GM23338 (cell line): Measurements from ENCODE around the gene PRDX6. TPM values are rescaled to one million over a fixed set of nuclear protein-coding genes. Genes with fewer than 3 reads are reported as not detected.
A peak's percentile ranks its signal among the peaks of the same experiment; 100 is the strongest.

Experiments
- ATAC-seq: fragments of 200-7000 bp; cut with Tn5 transposase; 3 replicates; pipeline ENCODE4 v1.9.1; 2020
- DNase-seq: peaks from one replicate; pipeline ENCODE4 v3.0.0-alpha.2; 2015; ENCODE audit warnings: low spot score
- H2AFZ ChIP-seq: fragments of 200-600 bp; sonication (generic); 2 replicates; pipeline ENCODE4 v1.8.0; 2016; ENCODE audit warnings: antibody characterized with exemption, mild to moderate bottlenecking, moderate library complexity
- H3F3A ChIP-seq: fragments of 200-600 bp; sonication (generic); replicated peaks from 2 replicates; pipeline ENCODE4 v1.8.0; 2017; ENCODE audit warnings: antibody characterized with exemption, mixed run types, low read depth
- H3K27ac ChIP-seq: fragments of 200-600 bp; sonication (generic); 2 replicates; pipeline ENCODE4 v1.6.1; 2016; ENCODE audit warnings: low read depth
- H3K27me3 ChIP-seq: fragments of 200-600 bp; sonication (generic); 2 replicates; pipeline ENCODE4 v1.8.0; 2016; ENCODE audit warnings: mild to moderate bottlenecking, mixed run types, moderate library complexity; ENCODE audit not compliant: insufficient read depth
- H3K36me3 ChIP-seq: fragments of 200-600 bp; sonication (generic); 2 replicates; pipeline ENCODE4 v1.8.0; 2016; ENCODE audit warnings: mild to moderate bottlenecking; ENCODE audit not compliant: insufficient read depth
- H3K4me1 ChIP-seq: fragments of 200-600 bp; sonication (generic); 2 replicates; pipeline ENCODE4 v1.8.0; 2016; ENCODE audit warnings: mild to moderate bottlenecking, moderate library complexity; ENCODE audit not compliant: insufficient read depth
- H3K4me2 ChIP-seq: fragments of 200-600 bp; sonication (generic); 2 replicates; pipeline ENCODE4 v1.7.1; 2017; ENCODE audit warnings: mixed run types
- H3K4me3 ChIP-seq: fragments of 200-600 bp; sonication (generic); 2 replicates; pipeline ENCODE4 v1.6.1; 2016; ENCODE audit warnings: mixed run types
- H3K79me2 ChIP-seq: fragments of 200-600 bp; sonication (generic); replicated peaks from 2 replicates; pipeline ENCODE4 v1.8.0; 2017; ENCODE audit warnings: mild to moderate bottlenecking; ENCODE audit not compliant: insufficient read depth
- H3K9me2 ChIP-seq: fragments of 200-600 bp; sonication (generic); 2 replicates; pipeline ENCODE4 v1.8.0; 2017; ENCODE audit not compliant: insufficient read depth
- H4K20me1 ChIP-seq: fragments of 200-600 bp; sonication (generic); replicated peaks from 2 replicates; pipeline ENCODE4 v1.8.0; 2017; ENCODE audit warnings: mild to moderate bottlenecking; ENCODE audit not compliant: insufficient read depth
- H3K27ac Mint-ChIP-seq: 2 replicates; pipeline ENCODE4 v1.8.0; 2020; ENCODE audit warnings: inconsistent platforms, mild to moderate bottlenecking, moderate library complexity, mixed read lengths
- H3K27me3 Mint-ChIP-seq: 3 replicates; pipeline ENCODE4 v1.8.0; 2022; ENCODE audit warnings: low read depth, mild to moderate bottlenecking, moderate library complexity, mixed read lengths, inconsistent platforms; ENCODE audit not compliant: insufficient read depth, poor library complexity
- H3K36me3 Mint-ChIP-seq: 3 replicates; pipeline ENCODE4 v1.8.0; 2021; ENCODE audit warnings: low read depth, mild to moderate bottlenecking, inconsistent platforms, moderate library complexity, mixed read lengths
- H3K4me1 Mint-ChIP-seq: 3 replicates; pipeline ENCODE4 v1.8.0; 2020; ENCODE audit warnings: mild to moderate bottlenecking, inconsistent platforms, mixed read lengths
- H3K4me3 Mint-ChIP-seq: 3 replicates; pipeline ENCODE4 v1.8.0; 2021; ENCODE audit warnings: moderate library complexity, mild to moderate bottlenecking, inconsistent platforms, mixed read lengths
- H3K9me3 Mint-ChIP-seq: 3 replicates; pipeline ENCODE4 v1.8.0; 2020; ENCODE audit warnings: moderate library complexity, mild to moderate bottlenecking, inconsistent platforms, mixed read lengths
- CREB1 ChIP-seq: fragments of 250-450 bp; sonication (Bioruptor Pico); IDR thresholded peaks from 2 replicates; pipeline ENCODE4 v1.5.0; 2020; ENCODE audit warnings: low read depth, mild to moderate bottlenecking, moderate library complexity
- CTCF ChIP-seq, 2 experiments: fragments of 200-600 bp in 1 of 2; sonication (generic) in 1 of 2; conservative IDR thresholded peaks; 2 replicates each; pipeline versions ENCODE4 v1.5.1 to v1.6.1; 2016 to 2017; ENCODE audit warnings: antibody characterized with exemption in 2 of 2, low read depth in 2 of 2, mild to moderate bottlenecking in 2 of 2, moderate library complexity in 1 of 2
- EZH2 ChIP-seq: fragments of 200-600 bp; sonication (generic); IDR thresholded peaks from one replicate; pipeline ENCODE4 v1.8.0; 2017; ENCODE audit warnings: antibody characterized with exemption, mild to moderate bottlenecking, low read depth; ENCODE audit not compliant: unreplicated experiment
- EZH2phosphoT487 ChIP-seq: fragments of 200-600 bp; sonication (generic); IDR thresholded peaks from one replicate; pipeline ENCODE4 v1.8.1; 2018; ENCODE audit warnings: antibody characterized with exemption; ENCODE audit not compliant: unreplicated experiment
- JUNB ChIP-seq: IDR thresholded peaks from one replicate; pipeline ENCODE4 v1.6.1; 2016; ENCODE audit warnings: antibody characterized with exemption; ENCODE audit not compliant: unreplicated experiment
- NANOG ChIP-seq: IDR thresholded peaks from 2 replicates; pipeline ENCODE4 v1.6.1; 2016; ENCODE audit warnings: antibody characterized with exemption, borderline replicate concordance
- POLR2AphosphoS5 ChIP-seq: IDR thresholded peaks from 2 replicates; pipeline ENCODE4 v1.6.1; 2016; ENCODE audit warnings: antibody characterized with exemption, low read depth
- REST ChIP-seq: IDR thresholded peaks from one replicate; pipeline ENCODE4 v1.6.1; 2018; ENCODE audit warnings: antibody characterized with exemption; ENCODE audit not compliant: unreplicated experiment
- STAT1 ChIP-seq: IDR thresholded peaks from one replicate; pipeline ENCODE4 v1.6.1; 2016; ENCODE audit warnings: antibody characterized with exemption; ENCODE audit not compliant: unreplicated experiment
- ZNF114 ChIP-seq: fragments of 250-450 bp; sonication (Bioruptor Pico); IDR thresholded peaks from 2 replicates; pipeline ENCODE4 v1.5.0; 2020; ENCODE audit warnings: mild to moderate bottlenecking, moderate library complexity
- ZNF331 ChIP-seq: fragments of 250-450 bp; sonication (Bioruptor Pico); IDR thresholded peaks from 2 replicates; pipeline ENCODE4 v1.5.0; 2020; ENCODE audit warnings: low read depth, mild to moderate bottlenecking, moderate library complexity
- polyA plus RNA-seq: library from polyadenylated mRNA; unstranded; fragments of >200 nt; fragmentation: Nextera tagmentation; extraction: Ambion mirVana; gene quantifications from 2 replicates; pipeline ENCODE4 v1.2.1, GENCODE V29; 2016
- total RNA-seq: library from RNA; depleted of rRNA; stranded (reverse); fragments of >200 nt; shearing (Covaris generic); gene quantifications from 2 replicates; pipeline ENCODE4 v1.2.3, GENCODE V29; 2014
- TF ChIP-seq, protein P1 (sequence below): IDR thresholded peaks from 2 replicates; pipeline ENCODE4 v1.6.1; 2016; ENCODE audit warnings: antibody characterized with exemption

Gene PRDX6
- total and polyA plus RNA-seq, 2 experiments from 2014 or later, result 516 to 746 TPM

DNA sequence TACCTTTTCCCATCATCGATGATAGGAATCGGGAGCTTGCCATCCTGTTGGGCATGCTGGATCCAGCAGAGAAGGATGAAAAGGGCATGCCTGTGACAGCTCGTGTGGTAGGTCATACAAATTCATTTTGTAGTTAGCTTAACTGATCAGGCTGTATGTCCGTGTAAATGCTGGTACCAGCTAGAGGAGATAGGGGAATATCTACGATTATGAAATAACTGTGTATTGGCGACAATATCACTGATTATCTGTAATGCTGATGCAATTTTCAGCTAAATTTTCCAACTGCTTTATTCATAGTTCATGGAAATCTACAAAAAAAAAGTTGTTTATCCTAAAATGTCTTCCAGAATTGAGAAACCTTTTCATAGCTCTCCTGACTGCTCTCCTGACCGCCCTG, 8.3 kb downstream of the PRDX6 start:
- peaks cover 8% of the 10 kb centered on the region for H3K4me1 Mint-ChIP-seq
- DNase-seq (no peak), ATAC-seq (no peak)
- no peak overlapping the region for H3K4me3 Mint-ChIP-seq
- peak overlapping the region; percentile 21; the same call in 1 of the 2 replicates for H3K27ac ChIP-seq
- peaks cover 12% of the 10 kb centered on the region for H3K27me3 Mint-ChIP-seq
- H3K9me3 Mint-ChIP-seq, result no peaks in the 10 kb centered on the region; the same call in 2 of the 3 replicates
- 0 out of 2 replicates have a peak, but pooled peaks cover 10% of the 10 kb centered on the region for H3F3A ChIP-seq
- H3K36me3 Mint-ChIP-seq, result peaks cover 98% of the 10 kb centered on the region
- peaks cover 11% of the 10 kb centered on the region; the same call in 1 of the 2 replicates for H4K20me1 ChIP-seq
- H3K27ac Mint-ChIP-seq, result no peak overlapping the region
- H3K4me3 ChIP-seq, result no peak overlapping the region
- H3K27me3 ChIP-seq, result no peaks in the 10 kb centered on the region
- TF ChIP-seq STAT1, result no peak
- peaks cover 77% of the 10 kb centered on the region for H3K36me3 ChIP-seq
- H3K79me2 ChIP-seq, result peaks cover 22% of the 10 kb centered on the region
- no peak overlapping the region for H3K4me2 ChIP-seq
- H2AFZ ChIP-seq, result no peak overlapping the region
- no peaks in the 10 kb centered on the region for H3K9me2 ChIP-seq
- peaks cover 2% of the 10 kb centered on the region for H3K4me1 ChIP-seq

- Histone ChIP-seq H3K4me2 (no peak overlapping the region), H3F3A (0 out of 2 replicates have a peak, but pooled peaks cover 10% of the 10 kb centered on the region), H3K4me3 (no peak overlapping the region), H3K27ac (0 out of 2 replicates have a peak overlapping the region, but pooled peaks have one; percentile 3), H3K27me3 (no peaks in the 10 kb centered on the region), H3K36me3 (peaks cover 51% of the 10 kb centered on the region), H3K4me1 (peaks cover 8% of the 10 kb centered on the region), H4K20me1 (peaks cover 2% of the 10 kb centered on the region; the same call in 1 of the 2 replicates), H2AFZ (no peak overlapping the region), H3K9me2 (peaks cover 8% of the 10 kb centered on the region; the same call in 1 of the 2 replicates), H3K79me2 (no peaks in the 10 kb centered on the region; the same call in 1 of the 2 replicates)
- ATAC-seq, result no peak
- peaks cover 6% of the 10 kb centered on the region for H3K9me3 Mint-ChIP-seq
- H3K36me3 Mint-ChIP-seq, result peaks cover 89% of the 10 kb centered on the region
- H3K4me1 Mint-ChIP-seq, result peaks cover 9% of the 10 kb centered on the region
- no peak for DNase-seq
- no peak overlapping the region for H3K27ac Mint-ChIP-seq
- H3K4me3 Mint-ChIP-seq, result no peak overlapping the region
- H3K27me3 Mint-ChIP-seq, result peaks cover 11% of the 10 kb centered on the region
- TF ChIP-seq, protein P1, sequence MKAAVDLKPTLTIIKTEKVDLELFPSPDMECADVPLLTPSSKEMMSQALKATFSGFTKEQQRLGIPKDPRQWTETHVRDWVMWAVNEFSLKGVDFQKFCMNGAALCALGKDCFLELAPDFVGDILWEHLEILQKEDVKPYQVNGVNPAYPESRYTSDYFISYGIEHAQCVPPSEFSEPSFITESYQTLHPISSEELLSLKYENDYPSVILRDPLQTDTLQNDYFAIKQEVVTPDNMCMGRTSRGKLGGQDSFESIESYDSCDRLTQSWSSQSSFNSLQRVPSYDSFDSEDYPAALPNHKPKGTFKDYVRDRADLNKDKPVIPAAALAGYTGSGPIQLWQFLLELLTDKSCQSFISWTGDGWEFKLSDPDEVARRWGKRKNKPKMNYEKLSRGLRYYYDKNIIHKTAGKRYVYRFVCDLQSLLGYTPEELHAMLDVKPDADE, result no peak
- TF ChIP-seq REST (no peak), EZH2phosphoT487 (no peak), JUNB (no peak), POLR2AphosphoS5 (no peak), ZNF331 (no peak), ZNF114 (no peak), CREB1 (CRISPR knock-in tag) (no peak), NANOG (no peak), CTCF (conservative IDR thresholded peaks at IDR 0.05; ENCODE audit: low read depth in 2 of 2) (no peak), EZH2 (no peak)
Measured at GRCh38 chr1:173488001-173488400, 10.9 kb downstream of the PRDX6 start.
